HepG2 (cell line): ENCODE measurements around the gene AMIGO3. TPM values are rescaled to one million over a fixed set of nuclear protein-coding genes. Genes with fewer than 3 reads are reported as not detected.

Experiments used
- CTCF ChIP-seq: sonication (generic); formaldehyde crosslinking; IDR thresholded peaks from 2 replicates; pipeline ENCODE4 v1.5.0; 2020; ENCODE audit warnings: mild to moderate bottlenecking, missing genetic modification reagents, moderate library complexity
- DRAP1 ChIP-seq: IDR thresholded peaks from 2 replicates; pipeline ENCODE4 v1.6.1; 2016; ENCODE audit warnings: missing genetic modification reagents, missing compliant biosample characterization
- FOXA3 ChIP-seq: IDR thresholded peaks from 2 replicates; pipeline ENCODE4 v1.6.1; 2016; ENCODE audit warnings: missing genetic modification reagents, missing compliant biosample characterization
- GLI4 ChIP-seq: sonication (generic); formaldehyde crosslinking; IDR thresholded peaks from 2 replicates; pipeline ENCODE4 v1.5.1; 2020; ENCODE audit warnings: missing genetic modification reagents, mild to moderate bottlenecking, moderate library complexity, borderline replicate concordance
- HNF4G ChIP-seq, 2 experiments: sonication (generic) in 1 of 2; formaldehyde crosslinking in 1 of 2; IDR thresholded peaks; 2 replicates each; pipeline versions ENCODE4 v1.4.0 to v1.6.1; 2011 to 2020; ENCODE audit warnings: borderline replicate concordance in 2 of 2, low read depth in 2 of 2, mild to moderate bottlenecking in 2 of 2, low read length in 1 of 2, missing genetic modification reagents in 1 of 2, moderate library complexity in 1 of 2
- HNRNPL ChIP-seq: fragments of 200-400 bp; formaldehyde crosslinking; IDR thresholded peaks from 2 replicates; pipeline ENCODE4 v1.6.1; 2017; ENCODE audit warnings: mild to moderate bottlenecking, low read depth, low read length
- KAT7 ChIP-seq: IDR thresholded peaks from 2 replicates; pipeline ENCODE4 v1.6.1; 2018; ENCODE audit warnings: borderline replicate concordance, missing compliant biosample characterization
- MEF2D ChIP-seq: sonication (generic); formaldehyde crosslinking; IDR thresholded peaks from 2 replicates; pipeline ENCODE4 v1.5.1; 2020; ENCODE audit warnings: mild to moderate bottlenecking, missing genetic modification reagents
- NCOR1 ChIP-seq: fragments of 200-600 bp; sonication (generic); IDR thresholded peaks from 2 replicates; pipeline ENCODE4 v1.7.0; 2017; ENCODE audit warnings: antibody characterized with exemption, low read length, borderline replicate concordance
- NRL ChIP-seq: sonication (generic); formaldehyde crosslinking; IDR thresholded peaks from 2 replicates; pipeline ENCODE4 v1.5.0; 2020; ENCODE audit warnings: missing genetic modification reagents, mild to moderate bottlenecking, moderate library complexity, borderline replicate concordance
- PATZ1 ChIP-seq: sonication (generic); formaldehyde crosslinking; IDR thresholded peaks from 2 replicates; pipeline ENCODE4 v1.4.0; 2020; ENCODE audit warnings: missing genetic modification reagents
- PHF8 ChIP-seq: sonication (generic); formaldehyde crosslinking; IDR thresholded peaks from 2 replicates; pipeline ENCODE4 v1.5.0; 2020; ENCODE audit warnings: missing genetic modification reagents
- ZBTB4 ChIP-seq: sonication (generic); formaldehyde crosslinking; IDR thresholded peaks from 2 replicates; pipeline ENCODE4 v1.4.0; 2020; ENCODE audit warnings: missing genetic modification reagents, mild to moderate bottlenecking, borderline replicate concordance
- ZBTB7B ChIP-seq: sonication (generic); formaldehyde crosslinking; IDR thresholded peaks from 2 replicates; pipeline ENCODE4 v1.4.0; 2020; ENCODE audit warnings: missing genetic modification reagents
- ZFP91 ChIP-seq: sonication (generic); formaldehyde crosslinking; IDR thresholded peaks from 2 replicates; pipeline ENCODE4 v1.9.0; 2022; ENCODE audit warnings: missing genetic modification reagents, mild to moderate bottlenecking, borderline replicate concordance
- ZNF260 ChIP-seq: sonication (generic); formaldehyde crosslinking; IDR thresholded peaks from 2 replicates; pipeline ENCODE4 v1.4.0; 2020; ENCODE audit warnings: missing genetic modification reagents, low read depth, mild to moderate bottlenecking, borderline replicate concordance
- ZNF512 ChIP-seq: sonication (generic); formaldehyde crosslinking; IDR thresholded peaks from 2 replicates; pipeline ENCODE4 v1.4.0; 2020; ENCODE audit warnings: mild to moderate bottlenecking, missing genetic modification reagents
- polyA plus RNA-seq, 8 experiments: library from polyadenylated mRNA; depleted of rRNA in 3 of 8; stranded (reverse) in 7 of 8; unstranded in 1 of 8; fragments of >200 nt; fragmentation: Illumina TruSeq in 4 of 8; extraction: Trizol in 4 of 8; gene quantifications; 2 replicates each; pipeline versions ENCODE4 v1.2.1 to v1.2.3, GENCODE V29; 2011 to 2016; ENCODE audit warnings: low read depth in 4 of 8, missing spikeins in 1 of 8, mixed read lengths in 1 of 8; ENCODE audit not compliant: insufficient read depth in 1 of 8
- total RNA-seq, 5 experiments: library from RNA; depleted of rRNA; stranded (reverse); fragments of >200 nt; fragmentation: Illumina TruSeq; extraction: Trizol; gene quantifications; 2 replicates each; pipeline ENCODE4 v1.2.3, GENCODE V29; 2016; ENCODE audit warnings: low read depth in 1 of 5

The AMIGO3 gene
- total and polyA plus RNA-seq, 2 of the 13 experiments (the other 11 are each of a cell fraction or from before 2014, with no cell fraction given), result 0.35 TPM; not detected in 1

GRCh38 chr3:49668414-49668797 is 51.1 kb downstream of the AMIGO3 start (continued):
- TF ChIP-seq ZNF512 (CRISPR knock-in tag) (no peak), ZFP91 (CRISPR knock-in tag) (peak; percentile 69), ZBTB7B (peak; percentile 91), HNRNPL (no peak), PHF8 (CRISPR knock-in tag) (0 out of 2 replicates have a peak, but pooled peaks have one; percentile 25), HNF4G (IDR thresholded peaks at IDR 0.05; ENCODE audit: borderline replicate concordance, low read depth, low read length) (no peak; the same call in 1 of the 2 replicates), HNF4G (CRISPR knock-in tag; IDR thresholded peaks at IDR 0.05; ENCODE audit: borderline replicate concordance, low read depth) (peak; percentile 43; the same call in 1 of the 2 replicates), DRAP1 (CRISPR knock-in tag) (peak; percentile 53; the same call in 1 of the 2 replicates), PATZ1 (peak; percentile 93), ZNF260 (CRISPR knock-in tag) (no peak), NRL (0 out of 2 replicates have a peak, but pooled peaks have one; percentile 32), ZBTB4 (CRISPR knock-in tag) (0 out of 2 replicates have a peak, but pooled peaks have one; percentile 57), FOXA3 (peak; percentile 95), MEF2D (CRISPR knock-in tag) (peak; percentile 41; the same call in 1 of the 2 replicates), GLI4 (CRISPR knock-in tag) (no peak), CTCF (CRISPR knock-in tag) (peak; percentile 82), KAT7 (0 out of 2 replicates have a peak, but pooled peaks have one; percentile 38), NCOR1 (0 out of 2 replicates have a peak, but pooled peaks have one; percentile 16)
